H7 (cell line): ENCODE data around the gene OR5V1. TPM values are rescaled to one million over a fixed set of nuclear protein-coding genes. Genes with fewer than 3 reads are reported as not detected.

Experiments
- DNase-seq: peaks from one replicate; pipeline ENCODE4 v3.0.0; 2012
- H3K27me3 ChIP-seq: 2 replicates; pipeline ENCODE4 v1.6.0; 2011; ENCODE audit warnings: mild to moderate bottlenecking, low read length; ENCODE audit not compliant: control insufficient read depth, insufficient read depth
- H3K36me3 ChIP-seq: replicated peaks from 2 replicates; pipeline ENCODE4 v1.5.1; 2011; ENCODE audit warnings: low read length; ENCODE audit not compliant: control insufficient read depth, insufficient read depth
- H3K4me3 ChIP-seq: 2 replicates; pipeline ENCODE4 v1.5.1; 2011; ENCODE audit warnings: low read depth, mild to moderate bottlenecking, control low read depth, low read length, moderate library complexity; ENCODE audit not compliant: insufficient read depth
- total RNA-seq: library from RNA; depleted of rRNA; stranded (reverse); fragments of >200 nt; shearing (Covaris generic); gene quantifications from 2 replicates; pipeline ENCODE4 v1.2.3, GENCODE V29; 2014; rRNA removed

Gene OR5V1
- total RNA-seq, 1 experiment from 2014 or later, result not detected

- Histone ChIP-seq H3K27me3 (no peaks in the 10 kb centered on the region), H3K36me3 (no peaks in the 10 kb centered on the region), H3K4me3 (no peak overlapping the region)
- no peak for DNase-seq
Measured at GRCh38 chr6:29319931-29320330, 48.7 kb downstream of the OR5V1 start.

Other genes starting within 250 kb of the OR5V1 start
- not detected in 2 replicates for gene OR2J2, start 198.0 kb downstream of the OR5V1 start, total RNA-seq
- not detected in 2 replicates for gene OR14J1, start 67.2 kb downstream of the OR5V1 start, total RNA-seq
- not detected in 2 replicates for gene OR12D3, start 6.4 kb upstream of the OR5V1 start, total RNA-seq
- gene OR12D2, start 26.8 kb upstream of the OR5V1 start, total RNA-seq, result not detected in 2 replicates
- gene OR12D1, start 46.1 kb upstream of the OR5V1 start, total RNA-seq, result not detected in 2 replicates
- gene OR10C1, start 70.4 kb upstream of the OR5V1 start, total RNA-seq, result not detected in 2 replicates
- not detected in 2 replicates for gene OR11A1, start 88.2 kb upstream of the OR5V1 start, total RNA-seq
- not detected in 2 replicates for gene OR2H1, start 88.3 kb upstream of the OR5V1 start, total RNA-seq
- not detected in 2 replicates for gene MAS1L, start 119.1 kb upstream of the OR5V1 start, total RNA-seq
- not detected in 2 replicates for gene UBD, start 190.9 kb upstream of the OR5V1 start, total RNA-seq
- gene OR2H2, start 216.3 kb upstream of the OR5V1 start, total RNA-seq, result not detected in 2 replicates